ENCODE results near the gene ALDH4A1. TPM values are rescaled to one million over a fixed set of nuclear protein-coding genes. Genes with fewer than 3 reads are reported as not detected.
"Not testable (repeated sequence)": the region's sequence is repeated elsewhere in the genome, so short reads cannot be mapped to it uniquely, and the experiment has no call there.

Gene ALDH4A1
- total RNA-seq, 2 experiments from 2014 or later: 3.3 to 3.7 TPM

DNA sequence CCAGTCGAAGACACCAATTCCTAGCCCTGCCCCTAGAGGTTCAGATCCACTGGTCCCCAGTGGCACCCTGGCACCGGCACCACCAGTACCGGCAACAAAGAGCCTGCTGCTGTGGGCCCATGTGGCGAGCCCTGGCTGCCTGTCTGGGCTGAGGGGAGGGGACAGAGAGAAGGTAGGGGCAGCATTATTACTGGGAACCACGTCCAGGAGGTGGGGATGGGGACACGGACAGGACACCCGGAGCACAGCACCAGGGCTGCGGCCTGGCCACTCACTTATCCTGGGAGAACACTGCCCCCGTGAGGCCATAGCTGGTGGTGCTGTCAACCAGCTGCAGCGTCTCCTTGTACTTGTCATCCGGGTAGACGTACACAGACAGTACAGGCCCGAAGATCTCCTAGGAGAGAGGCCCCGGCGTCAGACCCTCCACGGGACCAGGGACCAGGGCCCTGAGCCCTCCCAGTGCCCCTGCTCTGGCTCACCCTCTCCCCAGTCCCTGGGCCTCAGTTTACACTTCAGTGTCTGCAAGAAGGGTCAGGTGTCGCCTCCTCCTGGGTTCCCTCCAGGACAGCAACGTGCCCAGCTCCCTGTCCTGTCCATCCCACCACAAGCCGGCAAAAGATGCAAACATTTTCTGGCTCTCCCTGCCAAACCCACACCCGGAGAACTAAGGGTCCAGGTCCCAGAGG lies 27.1 kb downstream of the ALDH4A1 start:
- Mint-ChIP-seq H3K36me3 (ENCODE audit: low read depth) (no peaks in the 10 kb centered on the region), H3K4me1 (no peaks in the 10 kb centered on the region), H3K27ac (no peak overlapping the region), H3K4me3 (no peak overlapping the region), H3K27me3 (no peaks in the 10 kb centered on the region), H3K9me3 (no peaks in the 10 kb centered on the region)
- ChIA-PET CTCF (interaction anchor here (0.6 to 2.6 kb wide), 17 partner anchors 9 to 787 kb away, joined by 3 to 16 read pairs (median 3); no protein-coding TSS in a partner anchor), POLR2A (no interaction called here)
- DNase-seq: peak; percentile 72

DNA sequence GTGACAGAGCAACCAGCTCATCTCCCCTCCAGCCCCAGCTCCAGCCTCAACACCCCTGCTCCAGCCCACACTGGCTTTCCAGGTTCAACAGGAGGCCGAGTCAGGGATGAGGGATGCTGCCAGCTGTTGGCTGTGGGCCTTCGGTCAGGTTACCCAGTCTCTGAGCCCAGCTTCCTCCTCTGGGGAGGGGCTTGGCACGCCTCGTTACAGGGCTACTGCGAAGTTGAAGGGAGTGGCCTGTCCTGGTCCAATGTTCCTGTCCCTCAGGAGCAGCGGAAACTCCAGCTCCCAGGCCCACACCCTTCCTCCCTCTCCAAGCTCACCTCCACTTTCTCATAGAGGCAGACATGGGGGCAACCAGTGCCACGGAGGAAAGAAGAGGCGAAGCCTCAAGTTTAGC lies 27.8 kb downstream of the ALDH4A1 start:
- DNase-seq: no peak
- no peaks in the 10 kb centered on the region for H3K9me3 Mint-ChIP-seq
- ChIA-PET CTCF (interaction anchor here (0.7 to 2.6 kb wide), 7 partner anchors 10 to 305 kb away, joined by 3 to 16 read pairs (median 3); no protein-coding TSS in a partner anchor), POLR2A (no interaction called here)
- no peaks in the 10 kb centered on the region for H3K4me1 Mint-ChIP-seq
- no peaks in the 10 kb centered on the region for H3K36me3 Mint-ChIP-seq (ENCODE audit: low read depth)
- no peak overlapping the region for H3K27ac Mint-ChIP-seq
- H3K27me3 Mint-ChIP-seq: no peaks in the 10 kb centered on the region
- H3K4me3 Mint-ChIP-seq: no peak overlapping the region

DNA sequence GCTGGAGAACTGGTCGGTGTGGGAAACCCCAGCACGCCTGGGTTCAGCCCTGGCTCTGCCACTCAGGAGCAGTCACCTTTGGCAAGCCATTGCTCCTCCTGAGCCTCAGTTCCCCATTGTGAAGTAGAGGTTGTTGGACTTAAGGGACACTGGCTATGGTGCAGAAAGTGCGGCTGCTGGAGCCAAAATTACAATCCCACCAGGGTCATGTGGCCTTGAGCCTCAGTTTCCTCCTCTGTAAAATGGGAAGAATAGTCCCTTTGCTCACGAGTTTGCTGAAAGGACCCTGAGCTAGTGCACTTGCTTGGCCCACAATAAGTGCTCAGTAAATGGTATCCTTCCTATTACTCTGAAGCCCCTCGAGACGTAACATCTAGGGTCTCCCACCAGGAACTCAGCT lies 28.3 kb downstream of the ALDH4A1 start:
- H3K4me3 Mint-ChIP-seq: no peak overlapping the region
- CTCF ChIA-PET: interaction anchor here (0.7 to 2.6 kb wide), 2 partner anchors 10 to 12 kb away, joined by 3 to 16 read pairs; no protein-coding TSS in a partner anchor
- DNase-seq: no peak
- H3K36me3 Mint-ChIP-seq (ENCODE audit: low read depth): no peaks in the 10 kb centered on the region
- no peaks in the 10 kb centered on the region for H3K9me3 Mint-ChIP-seq
- no peaks in the 10 kb centered on the region for H3K4me1 Mint-ChIP-seq
- H3K27me3 Mint-ChIP-seq: no peaks in the 10 kb centered on the region
- POLR2A ChIA-PET: no interaction called here
- H3K27ac Mint-ChIP-seq: no peak overlapping the region

DNA sequence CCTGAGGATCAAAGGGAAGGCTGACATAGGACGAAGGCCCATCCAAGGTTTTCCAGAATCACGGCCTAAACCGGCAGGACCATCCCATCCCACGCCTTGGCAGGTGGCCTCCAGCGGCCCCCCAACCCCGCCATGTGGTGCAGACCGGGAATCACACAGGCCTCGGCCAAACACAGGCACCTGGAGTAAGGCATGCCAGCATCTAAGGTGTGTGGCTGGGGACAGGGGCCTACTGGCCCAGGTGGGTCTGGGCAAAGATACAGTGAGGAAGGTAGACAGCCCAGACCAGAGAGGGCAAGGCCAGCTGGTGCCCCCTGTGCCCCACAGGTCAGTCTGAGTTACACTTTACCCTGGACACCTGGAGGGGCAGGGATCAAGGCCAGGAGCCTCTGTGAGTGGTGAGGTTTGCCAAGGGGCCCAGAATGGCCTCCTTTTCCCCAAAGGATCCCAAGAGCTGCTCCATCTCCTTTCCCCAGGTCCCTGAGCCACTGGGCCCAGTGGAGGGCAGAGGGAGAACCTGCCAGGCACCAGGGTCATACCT lies 30.2 kb downstream of the ALDH4A1 start:
- Mint-ChIP-seq H3K9me3 (no peaks in the 10 kb centered on the region), H3K36me3 (ENCODE audit: low read depth) (no peaks in the 10 kb centered on the region), H3K4me3 (no peak overlapping the region), H3K27me3 (no peaks in the 10 kb centered on the region), H3K27ac (no peak overlapping the region), H3K4me1 (no peaks in the 10 kb centered on the region)
- no peak for DNase-seq
- ChIA-PET CTCF (no interaction called here), POLR2A (no interaction called here)

DNA sequence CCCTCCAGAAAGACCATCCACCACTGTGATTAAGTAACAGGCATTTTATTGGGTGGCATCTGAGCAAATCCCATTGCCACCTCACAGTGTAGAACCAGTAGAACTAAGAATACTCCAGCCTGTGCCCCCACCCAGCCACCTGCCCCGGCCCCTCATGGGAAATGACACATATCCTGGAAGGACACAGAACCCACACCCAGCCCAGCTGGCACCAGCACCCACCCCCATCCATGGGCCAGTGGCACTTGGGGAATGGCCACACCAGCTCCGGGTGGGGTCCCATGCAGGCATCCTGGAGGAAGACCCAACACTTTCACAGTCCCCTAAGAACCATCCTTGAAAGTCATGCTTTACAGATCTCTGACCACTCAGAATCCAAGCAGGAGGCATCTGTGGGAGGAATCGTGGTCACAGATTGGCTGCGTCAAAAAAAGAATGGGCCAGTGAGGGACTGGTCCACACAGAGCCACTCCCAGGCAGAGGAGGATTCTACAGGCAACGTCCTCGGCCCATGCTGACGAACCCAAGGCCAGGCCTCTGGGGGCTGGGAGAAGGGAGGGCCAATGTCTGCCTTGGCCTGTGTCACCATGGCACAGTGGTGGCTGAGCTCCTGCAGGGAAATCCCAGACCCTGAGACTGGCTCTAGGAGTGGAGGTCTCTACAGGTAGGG lies 30.8 kb downstream of the ALDH4A1 start:
- Mint-ChIP-seq H3K4me3 (no peak overlapping the region), H3K27ac (no peak overlapping the region), H3K9me3 (no peaks in the 10 kb centered on the region), H3K27me3 (no peaks in the 10 kb centered on the region), H3K4me1 (no peaks in the 10 kb centered on the region), H3K36me3 (ENCODE audit: low read depth) (no peaks in the 10 kb centered on the region)
- ChIA-PET CTCF (no interaction called here), POLR2A (no interaction called here)
- DNase-seq: no peak

DNA sequence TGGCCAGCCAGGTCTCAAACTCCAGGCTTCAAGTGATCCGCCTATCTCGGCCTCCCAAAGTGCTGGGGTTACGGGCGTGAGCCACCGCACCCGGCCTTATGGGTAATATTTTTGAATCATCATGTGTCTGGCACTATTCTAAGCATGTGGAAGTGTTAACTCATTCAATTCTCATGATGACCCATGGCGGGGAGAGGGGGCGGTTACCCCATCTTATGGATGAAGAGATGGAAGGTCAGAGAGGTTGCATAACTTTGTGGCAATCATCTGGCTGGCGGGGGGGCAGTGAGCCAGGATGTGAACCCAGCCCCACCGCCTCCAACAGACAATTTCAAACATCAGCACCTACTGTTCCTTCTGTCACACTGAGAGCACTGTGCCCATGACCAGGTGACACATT lies 31.4 kb downstream of the ALDH4A1 start:
- no peaks in the 10 kb centered on the region for H3K27me3 Mint-ChIP-seq
- H3K4me1 Mint-ChIP-seq: no peaks in the 10 kb centered on the region
- DNase-seq: no peak
- ChIA-PET CTCF (no interaction called here), POLR2A (no interaction called here)
- no peak overlapping the region for H3K27ac Mint-ChIP-seq
- H3K4me3 Mint-ChIP-seq: no peak overlapping the region
- no peaks in the 10 kb centered on the region for H3K36me3 Mint-ChIP-seq (ENCODE audit: low read depth)
- H3K9me3 Mint-ChIP-seq: no peaks in the 10 kb centered on the region

DNA sequence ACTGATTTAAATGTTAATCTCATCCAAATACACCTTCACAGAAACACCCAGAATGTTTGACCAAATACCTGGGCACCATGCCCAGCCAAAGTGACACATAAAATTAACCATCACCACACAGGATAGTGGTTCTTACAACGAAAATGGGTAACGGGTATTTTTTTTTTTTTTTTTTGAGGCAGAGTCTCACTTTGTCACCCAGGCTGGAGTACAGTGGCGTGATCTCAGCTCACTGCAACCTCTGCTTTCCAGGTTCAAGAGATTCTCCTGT lies 31.8 kb downstream of the ALDH4A1 start:
- H3K4me1 Mint-ChIP-seq; DNase-seq; H3K27me3 Mint-ChIP-seq; CTCF ChIA-PET; H3K36me3 Mint-ChIP-seq (ENCODE audit: low read depth); POLR2A ChIA-PET; H3K9me3 Mint-ChIP-seq; H3K4me3 Mint-ChIP-seq; H3K27ac Mint-ChIP-seq: not testable (repeated sequence)

DNA sequence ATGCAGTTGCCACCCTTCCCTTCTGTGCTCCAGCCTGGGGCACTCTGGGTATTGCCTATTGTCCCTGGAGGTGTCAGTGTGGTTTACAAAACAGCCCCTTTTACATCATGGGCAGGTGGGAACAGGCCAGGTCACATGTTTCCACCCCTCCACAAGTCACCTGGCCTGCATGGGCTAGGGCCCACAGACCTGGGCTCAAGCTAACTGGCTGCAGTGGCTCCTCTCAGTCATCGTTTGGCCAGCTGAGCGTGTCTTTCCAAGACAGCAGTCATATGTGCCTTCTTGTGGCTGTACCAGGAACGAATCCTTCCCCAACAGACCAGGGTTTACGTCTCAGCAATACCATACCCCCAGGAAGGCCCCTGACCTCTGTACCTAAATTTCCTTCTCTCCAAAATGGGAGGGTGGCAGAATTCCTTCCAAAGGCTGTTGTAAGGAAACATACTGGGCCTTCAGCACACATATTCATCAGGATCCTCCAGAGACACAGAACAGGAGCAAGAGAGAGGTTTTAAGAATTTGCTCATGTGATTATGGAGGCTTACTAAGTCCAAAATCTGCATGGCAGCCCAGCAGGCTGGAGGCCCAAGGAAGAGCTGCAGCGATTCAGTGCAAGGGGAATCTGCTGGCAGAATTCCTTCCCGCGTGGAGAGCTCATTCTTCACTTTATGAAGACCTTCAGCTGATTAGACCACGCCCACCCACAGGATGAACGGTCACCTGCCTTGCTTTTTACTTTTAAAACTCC lies 32.3 kb downstream of the ALDH4A1 start:
- ChIA-PET CTCF (no interaction called here), POLR2A (no interaction called here)
- H3K27ac Mint-ChIP-seq: no peak overlapping the region
- no peaks in the 10 kb centered on the region for H3K4me1 Mint-ChIP-seq
- no peak for DNase-seq
- H3K27me3 Mint-ChIP-seq: peaks cover 2% of the 10 kb centered on the region
- H3K36me3 Mint-ChIP-seq (ENCODE audit: low read depth): no peaks in the 10 kb centered on the region
- no peaks in the 10 kb centered on the region for H3K9me3 Mint-ChIP-seq
- H3K4me3 Mint-ChIP-seq: no peak overlapping the region

DNA sequence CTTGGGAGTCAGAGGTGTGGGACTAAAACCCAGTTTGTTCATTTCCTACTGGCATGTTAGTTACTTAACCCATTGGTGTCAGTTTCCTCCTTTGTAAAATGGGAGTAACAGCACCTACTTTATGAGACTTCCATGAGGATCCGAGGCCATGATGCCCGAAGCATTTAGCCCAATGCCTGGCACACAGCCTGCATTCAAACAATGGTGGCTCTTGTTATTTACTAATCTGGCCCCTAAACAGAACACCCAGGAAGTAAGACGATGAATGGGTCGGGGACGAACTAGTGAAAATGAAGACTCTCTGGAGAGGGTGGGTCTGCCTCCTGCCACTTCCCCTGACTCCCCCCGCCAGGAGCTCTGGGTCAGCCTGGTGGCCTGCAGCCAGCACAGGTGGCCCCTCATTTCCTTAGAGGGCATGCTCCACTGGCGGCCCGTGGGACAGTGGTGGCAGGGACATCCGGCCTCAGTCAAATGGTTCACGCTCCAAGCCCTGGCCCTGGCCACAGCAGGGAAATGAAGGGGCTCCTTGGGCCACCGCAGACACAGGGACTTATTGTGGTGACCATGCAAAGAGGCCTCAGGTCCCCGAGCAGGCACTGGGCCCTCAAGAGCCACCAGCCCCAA lies 33.4 kb downstream of the ALDH4A1 start:
- H3K4me1 Mint-ChIP-seq: no peaks in the 10 kb centered on the region
- H3K27ac Mint-ChIP-seq: no peak overlapping the region

DNA sequence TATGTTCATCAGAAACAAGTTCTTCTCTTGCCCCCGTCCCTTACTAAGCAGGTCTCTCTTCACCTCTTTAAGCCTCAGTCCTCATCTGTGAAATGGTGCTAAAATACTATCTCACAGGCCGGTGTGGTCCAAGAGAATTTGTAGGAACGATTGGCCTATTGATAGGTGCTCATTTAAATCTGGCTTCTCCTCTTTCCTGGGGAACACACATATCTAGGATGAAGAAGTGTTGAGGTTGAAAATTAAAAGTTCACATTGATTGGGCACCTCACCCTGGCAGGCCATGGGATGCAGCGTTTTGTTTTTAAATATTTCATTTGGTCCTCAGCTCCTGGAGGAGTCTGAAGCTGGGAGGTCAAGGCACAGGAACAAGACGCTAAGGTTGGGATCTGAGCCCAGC lies 34.0 kb downstream of the ALDH4A1 start:
- Mint-ChIP-seq H3K27me3 (peaks cover 2% of the 10 kb centered on the region), H3K4me1 (no peaks in the 10 kb centered on the region), H3K27ac (no peak overlapping the region), H3K9me3 (no peaks in the 10 kb centered on the region), H3K4me3 (no peak overlapping the region), H3K36me3 (ENCODE audit: low read depth) (no peaks in the 10 kb centered on the region)
- no peak for DNase-seq
- ChIA-PET POLR2A (no interaction called here), CTCF (no interaction called here)

More for the DNA sequence above, 33.4 kb downstream of the ALDH4A1 start:
- ChIA-PET POLR2A (no interaction called here), CTCF (no interaction called here)
- Mint-ChIP-seq H3K4me3 (no peak overlapping the region), H3K36me3 (ENCODE audit: low read depth) (no peaks in the 10 kb centered on the region), H3K9me3 (no peaks in the 10 kb centered on the region), H3K27me3 (peaks cover 2% of the 10 kb centered on the region)
- DNase-seq: no peak

DNA sequence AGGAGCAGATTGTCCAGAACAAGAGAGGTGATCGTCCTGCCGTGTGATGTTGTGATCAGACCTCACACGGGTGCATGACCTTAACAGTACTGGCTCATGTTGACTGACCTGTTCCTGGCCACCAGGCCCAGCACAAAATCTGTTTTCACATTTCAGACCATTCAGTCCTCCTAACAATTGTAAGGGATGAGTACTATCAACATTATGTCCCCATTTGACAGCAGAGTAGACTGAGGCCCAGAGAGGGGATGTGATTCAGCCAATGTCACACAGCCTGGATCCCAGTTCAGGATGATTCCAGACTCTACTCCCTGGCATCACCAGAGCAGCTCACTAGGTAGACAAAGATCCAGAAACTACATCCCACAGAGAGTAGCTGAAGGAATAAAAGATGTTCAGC lies 35.5 kb downstream of the ALDH4A1 start:
- H3K4me1 Mint-ChIP-seq: no peaks in the 10 kb centered on the region
- H3K27me3 Mint-ChIP-seq: peaks cover 2% of the 10 kb centered on the region
- CTCF ChIA-PET: no interaction called here
- H3K36me3 Mint-ChIP-seq (ENCODE audit: low read depth): no peaks in the 10 kb centered on the region
- POLR2A ChIA-PET: no interaction called here
- DNase-seq: no peak
- H3K9me3 Mint-ChIP-seq: no peaks in the 10 kb centered on the region
- H3K27ac Mint-ChIP-seq: no peak overlapping the region
- H3K4me3 Mint-ChIP-seq: no peak overlapping the region

DNA sequence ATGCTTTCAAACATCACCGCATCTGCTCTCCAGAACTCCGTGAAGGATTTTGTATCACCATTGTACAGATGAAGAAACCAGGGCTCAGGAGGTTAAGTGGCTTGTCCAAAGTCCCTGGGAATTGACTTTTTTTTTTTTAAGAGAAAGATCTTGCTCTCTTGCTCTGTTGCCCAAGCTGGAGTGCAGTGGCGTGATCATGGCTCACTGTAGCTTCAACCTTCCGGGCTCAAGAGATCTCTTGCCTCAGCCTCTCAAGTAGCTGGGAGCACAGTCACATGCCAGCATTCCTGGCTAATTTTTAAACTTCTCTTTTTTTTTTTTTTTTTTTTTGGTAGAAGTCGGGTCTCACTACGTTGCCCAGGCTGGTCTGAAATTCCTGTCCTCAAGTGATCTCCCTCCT lies 36.0 kb downstream of the ALDH4A1 start:
- Mint-ChIP-seq H3K4me3 (no peak overlapping the region), H3K36me3 (ENCODE audit: low read depth) (no peaks in the 10 kb centered on the region), H3K27ac (no peak overlapping the region), H3K4me1 (no peaks in the 10 kb centered on the region), H3K9me3 (no peaks in the 10 kb centered on the region), H3K27me3 (peaks cover 2% of the 10 kb centered on the region)
- ChIA-PET CTCF (no interaction called here), POLR2A (no interaction called here)
- no peak for DNase-seq

DNA sequence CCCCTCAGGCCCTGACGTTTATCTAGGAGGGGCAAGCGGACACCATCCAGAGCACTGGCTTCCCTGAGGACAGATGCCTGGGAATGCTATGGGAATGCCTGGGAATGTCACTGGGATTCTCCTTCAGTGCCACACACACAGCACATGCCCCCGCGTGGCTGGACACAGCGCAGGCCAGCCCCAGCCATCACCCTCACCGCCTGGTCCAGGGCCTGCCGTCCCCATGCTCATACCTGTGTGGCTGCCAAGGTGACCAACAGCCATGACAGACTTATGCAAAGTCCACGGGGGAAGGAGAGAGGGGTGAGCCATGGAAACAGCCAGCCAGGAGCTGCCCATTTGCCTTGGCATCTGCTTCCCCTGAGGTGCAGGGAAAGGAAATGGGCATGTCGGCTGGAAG lies 37.2 kb downstream of the ALDH4A1 start:
- ChIA-PET CTCF (no interaction called here), POLR2A (no interaction called here)
- no peaks in the 10 kb centered on the region for H3K4me1 Mint-ChIP-seq
- no peaks in the 10 kb centered on the region for H3K36me3 Mint-ChIP-seq (ENCODE audit: low read depth)
- no peak for DNase-seq
- no peak overlapping the region for H3K27ac Mint-ChIP-seq
- no peaks in the 10 kb centered on the region for H3K9me3 Mint-ChIP-seq
- H3K4me3 Mint-ChIP-seq: no peak overlapping the region
- peaks cover 2% of the 10 kb centered on the region for H3K27me3 Mint-ChIP-seq
